Testis (tissue), 3 donors: ENCODE measurements around the gene DES. TPM values are rescaled to one million over a fixed set of nuclear protein-coding genes. Genes with fewer than 3 reads are reported as not detected.

ENCODE experiments used
- DNase-seq: peaks from one replicate; pipeline ENCODE4 v3.0.0-alpha.2; 2019
- H3K27ac ChIP-seq, 2 donors: fragments of 200-600 bp; sonication (generic); one replicate each; pipeline ENCODE4 v1.5.1; 2019
- H3K27me3 ChIP-seq: fragments of 200-600 bp; sonication (generic); one replicate; pipeline ENCODE4 v1.5.1; 2019
- H3K36me3 ChIP-seq: fragments of 200-600 bp; sonication (generic); one replicate; pipeline ENCODE4 v1.5.1; 2017; ENCODE audit warnings: low read depth; ENCODE audit errors: missing control alignments
- H3K4me1 ChIP-seq: fragments of 200-600 bp; sonication (generic); one replicate; pipeline ENCODE4 v1.5.1; 2019
- H3K4me3 ChIP-seq, 2 donors: fragments of 200-600 bp; sonication (generic); one replicate each; pipeline ENCODE4 v1.5.1; 2017 to 2019
- H3K9me3 ChIP-seq: fragments of 200-600 bp; sonication (generic); one replicate; pipeline ENCODE4 v1.5.1; 2017
- CTCF ChIP-seq, 3 experiments: fragments of 450-650 bp in 2 of 3; fragments of 200-600 bp in 1 of 3; sonication (generic) in 1 of 3; IDR thresholded peaks; one replicate each; pipeline ENCODE4 v1.5.1; 2016 to 2019; ENCODE audit warnings: antibody characterized with exemption in 3 of 3, mild to moderate bottlenecking in 2 of 3, moderate library complexity in 1 of 3
- POLR2A ChIP-seq: fragments of 450-650 bp; IDR thresholded peaks from one replicate; pipeline ENCODE4 v1.6.1; 2017; ENCODE audit warnings: antibody characterized with exemption, mild to moderate bottlenecking, moderate library complexity
- WGBS, 2 donors: methylation state at CpG; one replicate each; pipeline ENCODE4 v1.1.5; 2018; 5-methylcytosine and 5-hydroxymethylcytosine counted together
- intact Hi-C: fragments of 100-400 bp; cut with DNase I; formaldehyde crosslinking; loops from one replicate; pipeline ENCODE4 v1.15.1; 2023; ENCODE audit warnings: low total_unique reads
- polyA plus RNA-seq: library from polyadenylated mRNA; stranded (reverse); fragments of 350-450 nt; fragmentation: Illumina TruSeq; extraction: RNeasy Lipid Tissue Mini Kit (QIAGEN cat#74804); gene quantifications from one replicate; pipeline ENCODE4 v1.2.3, GENCODE V29; 2014; ENCODE audit warnings: low read depth, low replicate concordance; ENCODE audit not compliant: insufficient read depth
- total RNA-seq, 2 donors: library from RNA; depleted of rRNA; stranded (reverse); fragments of >200 nt; gene quantifications; one replicate each; pipeline ENCODE4 v1.2.3, GENCODE V29; 2016

Gene DES
- total and polyA plus RNA-seq, 3 donors from 2014 or later: 17.6 to 199 (median 33.3) TPM

GRCh38 chr2:219446689-219447088 is 28.5 kb downstream of the DES start:
- no peaks in the 10 kb centered on the region for H3K27me3 ChIP-seq
- intact Hi-C loops: no loop called here
- H3K27ac ChIP-seq: no peak overlapping the region
- H3K9me3 ChIP-seq: no peaks in the 10 kb centered on the region
- no peak overlapping the region for H3K4me3 ChIP-seq
- H3K36me3 ChIP-seq: no peaks in the 10 kb centered on the region
- 93 to 96% methylated on average over 1 of the region's 1 CpG for WGBS, 2 donors
- TF ChIP-seq POLR2A (no peak), CTCF (IDR thresholded peaks at IDR 0.05) (no peak)
- DNase-seq: no peak
- H3K4me1 ChIP-seq: peaks cover 9% of the 10 kb centered on the region

- Histone ChIP-seq H3K4me3 (peak overlapping the region in 1 of 2 donors; percentile 48), H3K27ac (no peak overlapping the region), H3K4me1 (peaks cover 12% of the 10 kb centered on the region), H3K9me3 (no peaks in the 10 kb centered on the region), H3K27me3 (no peaks in the 10 kb centered on the region), H3K36me3 (no peaks in the 10 kb centered on the region)
- TF ChIP-seq POLR2A: no peak
- TF ChIP-seq CTCF (IDR thresholded peaks at IDR 0.05): no peak
- 38 to 70% methylated on average over 8 to 23 of the region's 23 CpGs for WGBS, 2 donors
- no peak for DNase-seq
- intact Hi-C loops: no loop called here
These were observed 29.3 kb downstream of the DES start for GRCh38 chr2:219447242-219448098.

GRCh38 chr2:219448099-219448775 is 30.1 kb downstream of the DES start:
- Histone ChIP-seq H3K27me3 (no peaks in the 10 kb centered on the region), H3K4me3 (peak overlapping the region in 1 of 2 donors; percentile 48), H3K4me1 (peaks cover 16% of the 10 kb centered on the region), H3K27ac (no peak overlapping the region), H3K9me3 (no peaks in the 10 kb centered on the region), H3K36me3 (no peaks in the 10 kb centered on the region)
- intact Hi-C loops: no loop called here
- TF ChIP-seq POLR2A (no peak), CTCF (IDR thresholded peaks at IDR 0.05) (no peak)
- 60 to 69% methylated on average over 30 to 77 of the region's 88 CpGs for WGBS, 2 donors
- DNase-seq: no peak

GRCh38 chr2:219448776-219449341 is 30.7 kb downstream of the DES start:
- Histone ChIP-seq H3K27ac (no peak overlapping the region), H3K27me3 (no peaks in the 10 kb centered on the region), H3K4me3 (peak overlapping the region in 1 of 2 donors; percentile 48), H3K36me3 (no peaks in the 10 kb centered on the region), H3K9me3 (no peaks in the 10 kb centered on the region), H3K4me1 (peaks cover 23% of the 10 kb centered on the region)
- DNase-seq: no peak
- intact Hi-C loops: no loop called here
- TF ChIP-seq POLR2A (no peak), CTCF (IDR thresholded peaks at IDR 0.05) (no peak)
- WGBS, 2 donors: 42 to 52% methylated on average over 16 to 47 of the region's 51 CpGs
